ENCODE measurements around the gene KNSTRN. TPM values are rescaled to one million over a fixed set of nuclear protein-coding genes. Genes with fewer than 3 reads are reported as not detected.
A peak's percentile ranks its signal among the peaks of the same experiment; 100 is the strongest.

Gene KNSTRN
- total RNA-seq, 1 donor from 2014 or later = 15.7 TPM

DNA sequence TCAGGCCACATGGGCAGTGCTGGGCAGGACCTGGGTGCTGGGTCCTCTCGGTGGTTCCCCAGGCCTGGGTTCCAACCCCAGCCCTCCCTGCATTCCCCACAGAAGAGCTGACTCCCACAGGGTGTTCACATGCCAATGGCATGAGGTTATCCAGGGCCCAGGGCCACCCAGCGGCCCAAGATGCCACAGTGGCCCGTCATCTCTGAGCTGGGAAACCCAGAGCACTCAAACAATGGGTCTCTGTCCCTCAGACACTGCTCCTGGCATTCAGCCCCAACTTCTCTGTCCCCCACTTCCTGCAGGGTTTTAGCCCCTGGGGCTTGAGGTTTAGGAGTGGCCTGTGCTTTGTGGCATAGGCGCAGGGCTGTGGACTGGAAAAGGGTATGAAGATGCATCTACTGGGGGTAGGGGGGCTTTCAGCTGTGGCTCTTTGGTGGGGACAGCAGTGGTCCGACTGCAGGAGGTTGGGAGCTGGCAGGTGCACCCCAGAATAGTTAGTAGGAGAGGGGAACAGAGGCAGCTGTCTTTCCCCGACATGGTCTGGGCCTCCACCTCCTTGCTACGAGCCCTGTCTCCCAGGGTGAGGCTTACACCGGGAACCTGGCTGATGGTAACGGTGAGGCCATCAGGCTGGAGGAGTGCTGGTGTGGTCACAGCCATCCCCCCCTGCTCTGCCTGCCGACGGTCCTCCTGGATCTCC lies 43.5 kb upstream of the KNSTRN start:
- H3K27me3 ChIP-seq (ENCODE audit: control insufficient read depth in 3 of 3, insufficient read depth in 3 of 3, low read length in 3 of 3) = no peaks in the 10 kb centered on the region
- H3K4me1 ChIP-seq (ENCODE audit: control insufficient read depth in 3 of 3, insufficient read depth in 3 of 3, low read length in 3 of 3) = peaks cover 87 to 97% (median 92%) of the 10 kb centered on the region in 3 donors
- H3K4me3 ChIP-seq (ENCODE audit: low read length in 3 of 3) = peak overlapping the region; percentile 89 to 90 (median 90)
- H3K36me3 ChIP-seq (ENCODE audit: control insufficient read depth in 3 of 3, insufficient read depth in 3 of 3, low read length in 3 of 3) = peaks cover 18 to 30% (median 19%) of the 10 kb centered on the region in 3 donors
- H3K9ac ChIP-seq (ENCODE audit: low read depth in 1 of 3, low read length in 3 of 3) = peak overlapping the region; percentile 94 to 99 (median 99)
- H3K27ac ChIP-seq (ENCODE audit: low read depth, low read length) = peak overlapping the region; percentile 97
- no peaks in the 10 kb centered on the region for H3K9me3 ChIP-seq (ENCODE audit: control insufficient read depth in 3 of 3, low read length in 3 of 3)

DNA sequence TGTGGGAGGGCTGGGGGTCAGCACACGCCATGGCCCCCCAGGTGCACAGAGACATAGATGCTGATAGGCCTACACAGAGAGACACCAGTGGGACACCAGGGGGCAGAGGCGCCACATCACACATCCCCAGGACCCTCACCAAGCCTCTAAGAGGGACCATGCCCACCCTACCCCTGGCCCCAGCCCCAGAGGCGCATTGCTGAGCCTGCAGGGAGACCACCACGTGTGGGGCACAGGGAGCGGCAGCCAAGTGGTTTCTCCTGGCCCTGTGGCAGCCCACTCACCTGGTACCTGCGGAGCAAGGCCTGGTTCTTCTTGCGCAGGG lies 42.9 kb upstream of the KNSTRN start:
- H3K9me3 ChIP-seq (ENCODE audit: control insufficient read depth in 3 of 3, low read length in 3 of 3) = no peaks in the 10 kb centered on the region
- peaks cover 87 to 97% (median 91%) of the 10 kb centered on the region in 3 donors for H3K4me1 ChIP-seq (ENCODE audit: control insufficient read depth in 3 of 3, insufficient read depth in 3 of 3, low read length in 3 of 3)
- peak overlapping the region; percentile 97 for H3K27ac ChIP-seq (ENCODE audit: low read depth, low read length)
- peaks cover 18 to 30% (median 19%) of the 10 kb centered on the region in 3 donors for H3K36me3 ChIP-seq (ENCODE audit: control insufficient read depth in 3 of 3, insufficient read depth in 3 of 3, low read length in 3 of 3)
- H3K4me3 ChIP-seq (ENCODE audit: low read length in 3 of 3) = peak overlapping the region; percentile 89 to 90 (median 90)
- peak overlapping the region; percentile 94 to 99 (median 99) for H3K9ac ChIP-seq (ENCODE audit: low read depth in 1 of 3, low read length in 3 of 3)
- no peaks in the 10 kb centered on the region for H3K27me3 ChIP-seq (ENCODE audit: control insufficient read depth in 3 of 3, insufficient read depth in 3 of 3, low read length in 3 of 3)

DNA sequence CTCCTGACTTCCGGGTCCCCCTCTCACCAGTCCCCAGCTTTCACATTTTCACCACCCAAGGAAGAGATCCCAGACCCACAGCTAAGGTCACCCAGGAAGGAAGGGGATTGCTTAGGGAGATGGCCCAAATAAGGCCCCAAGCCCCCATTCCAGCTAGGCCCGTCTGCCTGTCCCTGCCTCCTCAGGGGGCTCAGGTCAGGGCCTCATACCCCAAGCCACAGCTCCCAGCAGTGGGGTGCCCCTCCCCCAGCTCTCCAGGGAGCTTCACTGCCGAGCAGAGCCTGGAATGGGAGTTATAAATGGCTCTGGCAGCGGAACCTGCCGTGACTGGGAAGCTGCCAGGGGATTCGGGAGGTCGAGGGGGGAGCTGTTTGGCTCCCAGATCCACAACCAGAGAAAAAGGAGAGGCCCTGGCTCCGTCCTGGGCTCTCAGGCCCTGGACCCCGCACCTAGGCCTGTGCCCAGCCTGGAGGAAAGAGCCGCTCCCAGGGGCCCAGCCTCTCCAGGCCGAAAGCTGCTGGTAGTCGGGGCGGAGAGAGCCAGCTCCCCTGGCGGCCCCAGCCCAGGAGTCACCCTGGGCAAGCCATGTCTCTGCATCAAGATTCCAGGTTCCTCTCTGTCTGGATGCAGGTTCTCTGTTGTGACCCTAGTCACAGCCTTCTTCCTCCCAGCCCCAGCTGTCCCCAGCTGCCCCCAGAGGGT lies 42.3 kb upstream of the KNSTRN start:
- H3K27me3 ChIP-seq (ENCODE audit: control insufficient read depth in 3 of 3, insufficient read depth in 3 of 3, low read length in 3 of 3) = no peaks in the 10 kb centered on the region
- peaks cover 13 to 26% (median 18%) of the 10 kb centered on the region in 3 donors for H3K36me3 ChIP-seq (ENCODE audit: control insufficient read depth in 3 of 3, insufficient read depth in 3 of 3, low read length in 3 of 3)
- H3K9ac ChIP-seq (ENCODE audit: low read depth in 1 of 3, low read length in 3 of 3) = peak overlapping the region; percentile 94 to 99 (median 99)
- H3K4me1 ChIP-seq (ENCODE audit: control insufficient read depth in 3 of 3, insufficient read depth in 3 of 3, low read length in 3 of 3) = peaks cover 82 to 97% (median 85%) of the 10 kb centered on the region in 3 donors
- peak overlapping the region; percentile 89 to 90 (median 90) for H3K4me3 ChIP-seq (ENCODE audit: low read length in 3 of 3)
- peak overlapping the region; percentile 97 for H3K27ac ChIP-seq (ENCODE audit: low read depth, low read length)
- no peaks in the 10 kb centered on the region for H3K9me3 ChIP-seq (ENCODE audit: control insufficient read depth in 3 of 3, low read length in 3 of 3)

DNA sequence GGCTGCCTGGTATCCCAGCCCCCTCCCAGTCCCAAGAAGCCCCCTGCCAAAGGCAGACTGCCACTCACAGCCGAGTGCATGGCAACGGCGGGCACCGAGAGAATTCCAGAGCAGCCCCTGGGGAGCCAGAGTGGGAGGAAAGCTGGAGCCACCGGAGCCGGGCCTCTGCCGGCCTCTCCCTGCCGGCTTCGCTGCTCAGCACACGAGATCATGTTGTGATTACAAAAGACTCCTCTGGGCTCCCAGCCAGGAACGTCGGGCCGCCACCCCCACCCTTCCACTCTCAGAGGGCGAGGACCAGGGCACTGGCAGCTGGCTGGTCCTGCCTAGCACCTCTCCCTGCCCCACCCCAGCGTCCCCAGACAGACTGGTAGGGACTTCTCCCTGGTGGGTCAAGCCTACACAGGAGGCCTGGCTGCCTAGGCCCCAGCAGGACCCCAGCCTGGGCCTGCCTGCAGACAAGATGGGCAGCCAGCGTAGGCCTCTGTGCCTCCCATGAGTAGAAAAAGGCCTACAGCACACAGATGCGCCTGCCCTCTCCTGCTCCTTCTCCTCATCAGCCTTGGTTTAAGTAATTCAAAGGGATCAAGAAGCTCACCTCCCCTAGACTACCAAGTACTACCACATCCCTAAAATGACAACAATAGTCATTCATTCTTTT lies 41.7 kb upstream of the KNSTRN start, which contains the start of gene CCDC9B:
Gene CCDC9B (minus strand): TSS at position 200 of the 661 bp plus-strand sequence. CDS start 120 bp downstream, at position 80.
- H3K9me3 ChIP-seq (ENCODE audit: control insufficient read depth in 3 of 3, low read length in 3 of 3) = no peaks in the 10 kb centered on the region
- peaks cover 11 to 20% (median 14%) of the 10 kb centered on the region in 3 donors for H3K36me3 ChIP-seq (ENCODE audit: control insufficient read depth in 3 of 3, insufficient read depth in 3 of 3, low read length in 3 of 3)
- peak within 1 kb of the TSS; percentile 89 to 90 (median 90) for H3K4me3 ChIP-seq (ENCODE audit: low read length in 3 of 3)
- H3K4me1 ChIP-seq (ENCODE audit: control insufficient read depth in 3 of 3, insufficient read depth in 3 of 3, low read length in 3 of 3) = peaks cover 76 to 90% (median 78%) of the 10 kb centered on the region in 3 donors
- no peaks in the 10 kb centered on the region for H3K27me3 ChIP-seq (ENCODE audit: control insufficient read depth in 3 of 3, insufficient read depth in 3 of 3, low read length in 3 of 3)
- peak within 1 kb of the TSS; percentile 97 for H3K27ac ChIP-seq (ENCODE audit: low read depth, low read length)
- H3K9ac ChIP-seq (ENCODE audit: low read depth in 1 of 3, low read length in 3 of 3) = peak within 1 kb of the TSS; percentile 94 to 99 (median 99)

DNA sequence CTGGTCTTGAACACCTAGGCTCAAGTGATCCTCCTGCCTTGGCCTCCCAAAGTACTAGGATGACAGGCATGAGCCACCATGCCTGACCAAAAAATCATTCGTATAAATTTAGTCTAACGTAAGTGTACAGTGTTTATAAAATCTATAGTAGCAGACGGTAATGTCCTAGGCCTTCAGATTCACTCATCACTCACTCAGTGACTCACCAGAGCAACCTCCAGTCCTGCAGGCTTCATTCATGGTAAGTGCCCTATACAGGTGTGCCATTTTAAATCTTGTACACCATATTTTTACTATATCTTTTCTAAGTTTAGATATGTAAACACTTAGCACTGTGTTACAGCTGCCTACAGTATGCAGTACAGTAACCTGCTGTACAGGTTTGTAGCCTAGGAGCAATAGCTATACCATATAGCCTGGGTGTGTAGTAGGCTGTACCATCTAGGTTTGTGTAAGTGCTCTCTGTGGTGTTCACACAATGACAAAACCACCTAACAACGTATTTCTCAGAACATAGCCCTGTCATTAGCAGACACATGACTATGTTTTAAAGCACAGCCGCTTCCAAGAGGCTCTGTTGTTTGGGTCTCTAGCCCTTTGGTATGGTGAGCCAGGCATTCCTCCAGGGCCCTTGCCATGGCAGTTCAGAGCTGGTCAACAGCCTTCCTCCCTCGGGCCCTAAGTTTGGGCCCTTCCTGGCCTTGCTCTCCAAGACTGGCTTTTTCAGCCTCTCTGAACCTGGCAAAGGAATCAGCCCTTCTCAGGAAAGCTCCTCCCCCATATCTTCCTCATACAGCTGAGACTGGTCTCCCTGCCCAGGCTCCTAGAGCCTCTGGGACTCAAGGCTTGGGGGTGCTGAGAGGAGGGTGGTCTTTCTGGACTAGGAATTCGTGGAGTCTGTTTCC lies 39.9 kb upstream of the KNSTRN start:
- Histone ChIP-seq H3K9ac (ENCODE audit: low read depth in 1 of 3, low read length in 3 of 3) (peak overlapping the region in 2 of 3 donors; percentile 45 to 54), H3K4me3 (ENCODE audit: low read length in 3 of 3) (no peak overlapping the region), H3K9me3 (ENCODE audit: control insufficient read depth in 3 of 3, low read length in 3 of 3) (no peaks in the 10 kb centered on the region), H3K36me3 (ENCODE audit: control insufficient read depth in 3 of 3, insufficient read depth in 3 of 3, low read length in 3 of 3) (peaks cover 0 to 7% (median 5%) of the 10 kb centered on the region in 3 donors), H3K4me1 (ENCODE audit: control insufficient read depth in 3 of 3, insufficient read depth in 3 of 3, low read length in 3 of 3) (peaks cover 58 to 76% (median 61%) of the 10 kb centered on the region in 3 donors), H3K27ac (ENCODE audit: low read depth, low read length) (peak overlapping the region; percentile 26), H3K27me3 (ENCODE audit: control insufficient read depth in 3 of 3, insufficient read depth in 3 of 3, low read length in 3 of 3) (no peaks in the 10 kb centered on the region)

DNA sequence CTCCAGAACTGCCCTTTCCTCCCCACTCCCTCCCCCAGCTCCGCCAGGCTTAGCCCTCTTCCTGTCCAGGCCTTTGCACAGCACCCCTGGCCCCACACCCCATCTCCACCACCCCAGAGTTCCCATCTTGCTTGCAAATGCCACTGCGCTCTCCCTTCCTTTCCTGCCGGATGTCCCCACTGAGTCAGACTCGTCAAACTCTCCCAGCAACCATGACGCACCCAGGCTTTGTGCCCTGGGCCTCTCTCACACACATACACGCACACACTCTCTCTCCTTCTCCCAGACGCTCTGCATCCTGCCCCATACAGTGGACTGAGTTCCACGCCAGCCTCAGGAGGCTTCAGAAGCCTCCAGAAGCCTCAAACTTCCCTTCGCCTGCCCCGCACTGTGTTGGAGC lies 39.0 kb upstream of the KNSTRN start:
- Histone ChIP-seq H3K4me1 (ENCODE audit: control insufficient read depth in 3 of 3, insufficient read depth in 3 of 3, low read length in 3 of 3) (peaks cover 50 to 68% (median 53%) of the 10 kb centered on the region in 3 donors), H3K27ac (ENCODE audit: low read depth, low read length) (peak overlapping the region; percentile 26)

DNA sequence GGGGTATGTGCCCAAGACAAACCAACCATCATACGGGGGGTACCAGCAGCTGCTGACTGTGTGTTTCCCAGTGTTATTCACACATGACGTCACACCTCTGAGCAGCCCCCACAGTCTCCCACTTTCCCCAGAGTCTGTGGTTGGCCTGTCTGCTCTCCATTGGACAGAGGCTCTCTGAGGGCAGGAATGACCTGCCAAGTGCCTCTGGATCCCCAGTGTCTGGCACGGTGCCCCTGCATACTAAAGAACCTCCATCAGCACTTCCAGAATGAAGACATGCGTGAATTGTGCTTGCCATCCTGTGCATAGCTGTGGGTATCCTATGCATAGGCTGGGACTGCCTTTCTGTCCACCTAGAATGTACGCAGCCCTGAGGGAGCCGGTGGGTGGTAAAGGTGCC lies 38.3 kb upstream of the KNSTRN start:
- Histone ChIP-seq H3K9ac (ENCODE audit: low read depth in 1 of 3, low read length in 3 of 3) (no peak overlapping the region), H3K9me3 (ENCODE audit: control insufficient read depth in 3 of 3, low read length in 3 of 3) (no peaks in the 10 kb centered on the region), H3K27ac (ENCODE audit: low read depth, low read length) (no peak overlapping the region), H3K4me1 (ENCODE audit: control insufficient read depth in 3 of 3, insufficient read depth in 3 of 3, low read length in 3 of 3) (peaks cover 43 to 61% (median 46%) of the 10 kb centered on the region in 3 donors), H3K4me3 (ENCODE audit: low read length in 3 of 3) (no peak overlapping the region), H3K27me3 (ENCODE audit: control insufficient read depth in 3 of 3, insufficient read depth in 3 of 3, low read length in 3 of 3) (no peaks in the 10 kb centered on the region), H3K36me3 (ENCODE audit: control insufficient read depth in 3 of 3, insufficient read depth in 3 of 3, low read length in 3 of 3) (peaks cover 0 to 3% (median 0%) of the 10 kb centered on the region in 3 donors)

More for the DNA sequence above, 39.0 kb upstream of the KNSTRN start:
- H3K27me3 ChIP-seq (ENCODE audit: control insufficient read depth in 3 of 3, insufficient read depth in 3 of 3, low read length in 3 of 3) = no peaks in the 10 kb centered on the region
- peak overlapping the region in 1 of 3 donors; percentile 45 for H3K9ac ChIP-seq (ENCODE audit: low read depth in 1 of 3, low read length in 3 of 3)
- no peak overlapping the region for H3K4me3 ChIP-seq (ENCODE audit: low read length in 3 of 3)
- no peaks in the 10 kb centered on the region for H3K9me3 ChIP-seq (ENCODE audit: control insufficient read depth in 3 of 3, low read length in 3 of 3)
- H3K36me3 ChIP-seq (ENCODE audit: control insufficient read depth in 3 of 3, insufficient read depth in 3 of 3, low read length in 3 of 3) = peaks cover 0 to 4% (median 3%) of the 10 kb centered on the region in 3 donors

DNA sequence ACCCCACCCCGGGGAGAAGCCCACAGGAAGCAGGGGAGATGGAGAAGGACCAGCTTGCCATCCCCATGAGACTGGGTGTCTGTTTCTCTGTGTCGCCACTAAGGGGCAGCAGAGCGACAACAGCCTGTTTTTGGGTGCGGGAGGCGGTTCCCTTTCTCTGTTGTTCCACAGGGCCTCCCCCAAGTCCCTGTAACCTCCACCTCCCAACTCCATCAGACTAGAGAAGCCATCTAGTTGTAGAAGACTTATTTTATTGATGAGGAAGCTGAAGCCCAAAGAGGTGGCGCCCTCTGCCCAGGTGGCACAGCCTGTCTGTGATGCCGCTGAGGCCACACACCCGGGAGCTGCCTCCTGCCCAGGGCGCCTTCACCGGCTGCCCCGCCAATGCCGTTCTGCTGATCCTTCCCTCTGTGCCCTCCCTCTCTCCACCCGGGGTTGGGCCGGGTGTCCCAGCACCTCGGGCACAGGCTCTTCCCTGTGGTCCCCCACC lies 37.8 kb upstream of the KNSTRN start:
- no peaks in the 10 kb centered on the region for H3K27me3 ChIP-seq (ENCODE audit: control insufficient read depth in 3 of 3, insufficient read depth in 3 of 3, low read length in 3 of 3)
- H3K36me3 ChIP-seq (ENCODE audit: control insufficient read depth in 3 of 3, insufficient read depth in 3 of 3, low read length in 3 of 3) = no peaks in the 10 kb centered on the region
- H3K4me3 ChIP-seq (ENCODE audit: low read length in 3 of 3) = no peak overlapping the region
- no peak overlapping the region for H3K27ac ChIP-seq (ENCODE audit: low read depth, low read length)
- H3K4me1 ChIP-seq (ENCODE audit: control insufficient read depth in 3 of 3, insufficient read depth in 3 of 3, low read length in 3 of 3) = peaks cover 38 to 56% (median 41%) of the 10 kb centered on the region in 3 donors
- H3K9me3 ChIP-seq (ENCODE audit: control insufficient read depth in 3 of 3, low read length in 3 of 3) = no peaks in the 10 kb centered on the region
- H3K9ac ChIP-seq (ENCODE audit: low read depth in 1 of 3, low read length in 3 of 3) = no peak overlapping the region

All from skeletal muscle tissue (tissue), 4 donors.